ENCODE data around the gene SFT2D2. TPM values are rescaled to one million over a fixed set of nuclear protein-coding genes. Genes with fewer than 3 reads are reported as not detected.

Gene SFT2D2
- total and polyA plus RNA-seq, 3 experiments from 2014 or later: 44.4 to 46.0 (median 45.1) TPM

- CTCF ChIA-PET: no interaction called here
Measured at GRCh38 chr1:168291222-168291837, 65.5 kb downstream of the SFT2D2 start.

GRCh38 chr1:168293356-168293755 is 67.6 kb downstream of the SFT2D2 start:
- H3K27ac ChIP-seq (ENCODE audit: low read depth, low read length): no peak overlapping the region
- no peak overlapping the region for H3K27ac Mint-ChIP-seq
- H3K9me3 Mint-ChIP-seq: no peaks in the 10 kb centered on the region
- H3K36me3 Mint-ChIP-seq: peaks cover 6 to 13% (median 7%) of the 10 kb centered on the region in 3 donors
- H3K4me1 ChIP-seq (ENCODE audit: insufficient read depth, low read length): no peaks in the 10 kb centered on the region
- H3K4me3 Mint-ChIP-seq: no peak overlapping the region
- H3K36me3 ChIP-seq (ENCODE audit: insufficient read depth, low read length): no peaks in the 10 kb centered on the region
- H3K4me1 Mint-ChIP-seq: no peaks in the 10 kb centered on the region
- H3K4me3 ChIP-seq (ENCODE audit: low read length): no peak overlapping the region
- no peaks in the 10 kb centered on the region for H3K27me3 Mint-ChIP-seq
- no peaks in the 10 kb centered on the region for H3K27me3 ChIP-seq (ENCODE audit: insufficient read depth, low read length, poor library complexity, severe bottlenecking)
- CTCF ChIA-PET: no interaction called here
- DNase-seq: no peak
- POLR2A ChIA-PET: no interaction called here
- no peaks in the 10 kb centered on the region for H3K9me3 ChIP-seq (ENCODE audit: low read length)

More at GRCh38 chr1:168291222-168291837, 65.5 kb downstream of the SFT2D2 start:
- H3K9me3 ChIP-seq (ENCODE audit: low read length): no peaks in the 10 kb centered on the region
- H3K27me3 ChIP-seq (ENCODE audit: insufficient read depth, low read length, poor library complexity, severe bottlenecking): no peaks in the 10 kb centered on the region
- Mint-ChIP-seq H3K4me3 (no peak overlapping the region), H3K27me3 (no peaks in the 10 kb centered on the region), H3K36me3 (peaks cover 7 to 13% (median 8%) of the 10 kb centered on the region in 3 donors), H3K27ac (no peak overlapping the region), H3K4me1 (peaks cover 9 to 12% (median 12%) of the 10 kb centered on the region in 3 donors), H3K9me3 (no peaks in the 10 kb centered on the region)
- H3K4me3 ChIP-seq (ENCODE audit: low read length): no peak overlapping the region
- H3K4me1 ChIP-seq (ENCODE audit: insufficient read depth, low read length): no peaks in the 10 kb centered on the region
- DNase-seq: no peak
- H3K27ac ChIP-seq (ENCODE audit: low read depth, low read length): no peak overlapping the region
- POLR2A ChIA-PET: no interaction called here
- no peaks in the 10 kb centered on the region for H3K36me3 ChIP-seq (ENCODE audit: insufficient read depth, low read length)

- no peak for DNase-seq
- ChIA-PET POLR2A (no interaction called here), CTCF (no interaction called here)
- H3K36me3 ChIP-seq (ENCODE audit: insufficient read depth, low read length): no peaks in the 10 kb centered on the region
- H3K27me3 ChIP-seq (ENCODE audit: insufficient read depth, low read length, poor library complexity, severe bottlenecking): no peaks in the 10 kb centered on the region
- no peaks in the 10 kb centered on the region for H3K4me1 ChIP-seq (ENCODE audit: insufficient read depth, low read length)
- Mint-ChIP-seq H3K27me3 (no peaks in the 10 kb centered on the region), H3K9me3 (no peaks in the 10 kb centered on the region), H3K27ac (no peak overlapping the region), H3K4me1 (no peaks in the 10 kb centered on the region), H3K4me3 (no peak overlapping the region), H3K36me3 (peaks cover 7 to 14% (median 7%) of the 10 kb centered on the region in 3 donors)
- H3K9me3 ChIP-seq (ENCODE audit: low read length): no peaks in the 10 kb centered on the region
- no peak overlapping the region for H3K27ac ChIP-seq (ENCODE audit: low read depth, low read length)
- no peak overlapping the region for H3K4me3 ChIP-seq (ENCODE audit: low read length)
Measured at GRCh38 chr1:168295411-168296114, 69.8 kb downstream of the SFT2D2 start.

- CTCF ChIA-PET: no interaction called here
- Mint-ChIP-seq H3K27me3 (no peaks in the 10 kb centered on the region), H3K27ac (peak overlapping the region in 1 of 8 donors; percentile 78), H3K9me3 (no peaks in the 10 kb centered on the region), H3K4me3 (no peak overlapping the region), H3K36me3 (peaks cover 3 to 18% (median 9%) of the 10 kb centered on the region in 3 donors), H3K4me1 (no peaks in the 10 kb centered on the region)
- H3K4me3 ChIP-seq (ENCODE audit: low read length): no peak overlapping the region
- DNase-seq: no peak
- no peaks in the 10 kb centered on the region for H3K36me3 ChIP-seq (ENCODE audit: insufficient read depth, low read length)
- no peak overlapping the region for H3K27ac ChIP-seq (ENCODE audit: low read depth, low read length)
- no peaks in the 10 kb centered on the region for H3K4me1 ChIP-seq (ENCODE audit: insufficient read depth, low read length)
- POLR2A ChIA-PET: no interaction called here
- no peaks in the 10 kb centered on the region for H3K9me3 ChIP-seq (ENCODE audit: low read length)
- H3K27me3 ChIP-seq (ENCODE audit: insufficient read depth, low read length, poor library complexity, severe bottlenecking): no peaks in the 10 kb centered on the region
Measured at GRCh38 chr1:168297019-168297730, 71.4 kb downstream of the SFT2D2 start.

GRCh38 chr1:168298446-168298845 is 72.6 kb downstream of the SFT2D2 start:
- H3K27ac ChIP-seq (ENCODE audit: low read depth, low read length): no peak overlapping the region
- H3K9me3 Mint-ChIP-seq: no peaks in the 10 kb centered on the region
- H3K9me3 ChIP-seq (ENCODE audit: low read length): no peaks in the 10 kb centered on the region
- no peak overlapping the region for H3K4me3 Mint-ChIP-seq
- H3K36me3 Mint-ChIP-seq: peaks cover 8 to 14% (median 13%) of the 10 kb centered on the region in 3 donors
- no peak for DNase-seq
- CTCF ChIA-PET: no interaction called here
- no peaks in the 10 kb centered on the region for H3K4me1 Mint-ChIP-seq
- H3K4me1 ChIP-seq (ENCODE audit: insufficient read depth, low read length): no peaks in the 10 kb centered on the region
- H3K27me3 ChIP-seq (ENCODE audit: insufficient read depth, low read length, poor library complexity, severe bottlenecking): no peaks in the 10 kb centered on the region
- no peaks in the 10 kb centered on the region for H3K27me3 Mint-ChIP-seq
- POLR2A ChIA-PET: no interaction called here
- H3K36me3 ChIP-seq (ENCODE audit: insufficient read depth, low read length): no peaks in the 10 kb centered on the region
- no peak overlapping the region for H3K4me3 ChIP-seq (ENCODE audit: low read length)
- H3K27ac Mint-ChIP-seq: no peak overlapping the region

- no peak overlapping the region for H3K4me3 ChIP-seq (ENCODE audit: low read length)
- no peaks in the 10 kb centered on the region for H3K36me3 ChIP-seq (ENCODE audit: insufficient read depth, low read length)
- H3K27me3 ChIP-seq (ENCODE audit: insufficient read depth, low read length, poor library complexity, severe bottlenecking): no peaks in the 10 kb centered on the region
- Mint-ChIP-seq H3K27ac (no peak overlapping the region), H3K9me3 (no peaks in the 10 kb centered on the region), H3K27me3 (no peaks in the 10 kb centered on the region), H3K4me3 (no peak overlapping the region), H3K4me1 (no peaks in the 10 kb centered on the region), H3K36me3 (peaks cover 14 to 21% (median 14%) of the 10 kb centered on the region in 3 donors)
- POLR2A ChIA-PET: no interaction called here
- no peak overlapping the region for H3K27ac ChIP-seq (ENCODE audit: low read depth, low read length)
- H3K4me1 ChIP-seq (ENCODE audit: insufficient read depth, low read length): no peaks in the 10 kb centered on the region
- H3K9me3 ChIP-seq (ENCODE audit: low read length): no peaks in the 10 kb centered on the region
- CTCF ChIA-PET: no interaction called here
- no peak for DNase-seq
Measured at GRCh38 chr1:168300626-168301025, 74.8 kb downstream of the SFT2D2 start.

- Mint-ChIP-seq H3K27ac (no peak overlapping the region), H3K4me1 (no peaks in the 10 kb centered on the region), H3K4me3 (no peak overlapping the region), H3K9me3 (no peaks in the 10 kb centered on the region), H3K36me3 (peaks cover 16 to 24% (median 17%) of the 10 kb centered on the region in 3 donors), H3K27me3 (no peaks in the 10 kb centered on the region)
- Histone ChIP-seq H3K9me3 (ENCODE audit: low read length) (no peaks in the 10 kb centered on the region), H3K27me3 (ENCODE audit: insufficient read depth, low read length, poor library complexity, severe bottlenecking) (no peaks in the 10 kb centered on the region), H3K4me1 (ENCODE audit: insufficient read depth, low read length) (no peaks in the 10 kb centered on the region), H3K27ac (ENCODE audit: low read depth, low read length) (no peak overlapping the region), H3K36me3 (ENCODE audit: insufficient read depth, low read length) (no peaks in the 10 kb centered on the region), H3K4me3 (ENCODE audit: low read length) (no peak overlapping the region)
- POLR2A ChIA-PET: no interaction called here
- no peak for DNase-seq
- CTCF ChIA-PET: no interaction called here
Measured at GRCh38 chr1:168301664-168302320, 76.0 kb downstream of the SFT2D2 start.

All from CD8-positive, alpha-beta memory T cell (primary cell).